EH (cell line): ENCODE results near the gene OAS2.
"Not testable (repeated sequence)": the region's sequence is repeated elsewhere in the genome, so short reads cannot be mapped to it uniquely, and the experiment has no call there.

Source experiments
- DNase-seq: peaks from one replicate; pipeline ENCODE4 v3.0.0-alpha.2; 2015; ENCODE audit warnings: low read depth

The OAS2 gene

GRCh38 chr12:112985642-112986290 is 7.4 kb downstream of the OAS2 start:
- no peak for DNase-seq

GRCh38 chr12:112986291-112986800 is 8.0 kb downstream of the OAS2 start:
- DNase-seq: no peak

GRCh38 chr12:112987561-112987960 is 9.2 kb downstream of the OAS2 start:
- no peak for DNase-seq

- DNase-seq: no peak
Observed at GRCh38 chr12:112988224-112988623, 9.9 kb downstream of the OAS2 start.

- not testable (repeated sequence) for DNase-seq
Observed at GRCh38 chr12:112988823-112989385, 10.6 kb downstream of the OAS2 start.

GRCh38 chr12:112989806-112990205 is 11.5 kb downstream of the OAS2 start:
- no peak for DNase-seq

GRCh38 chr12:112992541-112993398 is 14.5 kb downstream of the OAS2 start:
- DNase-seq: peak; percentile 65

- DNase-seq: no peak
Observed at GRCh38 chr12:112995008-112995407, 16.7 kb downstream of the OAS2 start.

GRCh38 chr12:112996501-112996900 is 18.2 kb downstream of the OAS2 start:
- DNase-seq: no peak

GRCh38 chr12:112997506-112997905 is 19.2 kb downstream of the OAS2 start:
- no peak for DNase-seq

- DNase-seq: no peak
Observed at GRCh38 chr12:112998987-112999767, 20.9 kb downstream of the OAS2 start.

GRCh38 chr12:113000433-113000832 is 22.1 kb downstream of the OAS2 start:
- DNase-seq: no peak

GRCh38 chr12:113002155-113002554 is 23.8 kb downstream of the OAS2 start:
- no peak for DNase-seq

GRCh38 chr12:113002676-113003075 is 24.4 kb downstream of the OAS2 start:
- no peak for DNase-seq

- DNase-seq: no peak
Observed at GRCh38 chr12:113003636-113004035, 25.3 kb downstream of the OAS2 start.

- no peak for DNase-seq
Observed at GRCh38 chr12:113005762-113006161, 27.4 kb downstream of the OAS2 start.

GRCh38 chr12:113006206-113006605 is 27.9 kb downstream of the OAS2 start:
- DNase-seq: no peak

GRCh38 chr12:113006641-113007040 is 28.3 kb downstream of the OAS2 start:
- DNase-seq: no peak

GRCh38 chr12:113007166-113007565 is 28.8 kb downstream of the OAS2 start:
- peak; percentile 65 for DNase-seq

GRCh38 chr12:113010701-113011100 is 32.4 kb downstream of the OAS2 start:
- no peak for DNase-seq

- no peak for DNase-seq
Observed at GRCh38 chr12:113014565-113014964, 36.2 kb downstream of the OAS2 start.

GRCh38 chr12:113016796-113017195 is 38.5 kb downstream of the OAS2 start:
- DNase-seq: no peak
